Measurements from ENCODE around the gene PTH2.
"Not testable (repeated sequence)": the region's sequence is repeated elsewhere in the genome, so short reads cannot be mapped to it uniquely, and the experiment has no call there.

Gene PTH2

GRCh38 chr19:49447485-49448431 is 24.5 kb upstream of the PTH2 start:
- DNase-seq: no peak

- DNase-seq: no peak
Measured at GRCh38 chr19:49445997-49446396, 22.8 kb upstream of the PTH2 start.

DNA sequence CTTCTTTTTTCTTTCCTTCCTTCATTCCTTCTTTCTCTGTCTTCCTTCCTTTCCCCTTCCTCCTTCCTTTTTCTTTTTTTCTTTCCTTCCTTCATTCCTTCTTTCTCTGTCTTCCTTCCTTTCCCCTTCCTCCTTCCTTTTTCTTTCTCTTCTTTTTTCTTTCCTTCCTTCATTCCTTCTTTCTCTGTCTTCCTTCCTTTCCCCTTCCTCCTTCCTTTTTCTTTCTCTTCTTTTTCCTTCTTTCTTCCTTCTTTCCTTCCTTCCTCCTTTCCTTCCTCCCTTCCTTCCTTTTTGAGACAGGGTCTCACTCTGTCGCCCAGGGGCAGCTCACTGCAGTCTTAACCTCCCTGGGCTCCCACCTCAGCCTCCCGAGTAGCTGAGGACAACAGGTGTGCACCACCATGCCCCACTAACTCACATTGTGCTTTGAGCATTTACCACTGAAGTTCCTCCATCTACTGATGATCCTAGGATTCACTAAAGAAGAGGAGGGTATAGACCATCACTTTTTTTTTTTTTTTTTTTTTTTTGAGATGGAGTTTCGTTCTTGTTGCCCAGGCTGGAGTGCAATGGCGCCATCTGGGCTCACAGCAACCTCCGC is 21.0 kb upstream of the PTH2 start:
- not testable (repeated sequence) for DNase-seq

GRCh38 chr19:49443366-49444099 is 20.3 kb upstream of the PTH2 start:
- peak; percentile 93 for DNase-seq

DNA sequence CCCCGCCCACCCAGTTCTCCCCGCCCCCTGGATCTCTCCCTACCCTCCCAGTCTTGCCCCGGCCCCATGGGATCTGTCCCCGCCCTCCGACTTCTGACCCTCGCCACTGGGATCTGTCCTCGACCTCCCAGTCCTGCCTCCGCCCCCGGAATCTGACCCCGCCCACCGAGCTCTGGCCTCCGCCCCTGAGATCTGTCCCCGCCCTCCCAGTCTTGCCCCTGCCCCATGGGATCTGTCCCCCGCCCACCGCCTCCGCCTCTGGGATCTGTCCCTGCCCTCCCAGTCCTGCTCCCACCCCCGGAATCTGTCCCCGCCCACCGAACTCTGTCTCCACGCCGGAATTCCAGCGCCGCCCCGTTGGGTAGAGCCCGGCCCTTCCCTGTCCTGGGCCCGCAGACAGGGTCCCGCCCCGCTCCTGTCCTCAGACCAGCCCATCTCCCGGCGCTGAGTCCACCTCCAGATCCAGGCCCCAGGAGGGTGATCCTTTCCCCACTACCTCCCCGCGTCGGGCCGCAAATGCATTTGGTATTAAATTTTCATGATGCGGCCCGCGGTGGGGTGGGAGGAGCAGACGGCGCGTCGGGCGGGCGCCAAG is 19.6 kb upstream of the PTH2 start:
- DNase-seq: peak; percentile 91

GRCh38 chr19:49442354-49442753 is 19.1 kb upstream of the PTH2 start:
- peak; percentile 55 for DNase-seq

- DNase-seq: no peak
Measured at GRCh38 chr19:49441960-49442350, 18.7 kb upstream of the PTH2 start.

DNA sequence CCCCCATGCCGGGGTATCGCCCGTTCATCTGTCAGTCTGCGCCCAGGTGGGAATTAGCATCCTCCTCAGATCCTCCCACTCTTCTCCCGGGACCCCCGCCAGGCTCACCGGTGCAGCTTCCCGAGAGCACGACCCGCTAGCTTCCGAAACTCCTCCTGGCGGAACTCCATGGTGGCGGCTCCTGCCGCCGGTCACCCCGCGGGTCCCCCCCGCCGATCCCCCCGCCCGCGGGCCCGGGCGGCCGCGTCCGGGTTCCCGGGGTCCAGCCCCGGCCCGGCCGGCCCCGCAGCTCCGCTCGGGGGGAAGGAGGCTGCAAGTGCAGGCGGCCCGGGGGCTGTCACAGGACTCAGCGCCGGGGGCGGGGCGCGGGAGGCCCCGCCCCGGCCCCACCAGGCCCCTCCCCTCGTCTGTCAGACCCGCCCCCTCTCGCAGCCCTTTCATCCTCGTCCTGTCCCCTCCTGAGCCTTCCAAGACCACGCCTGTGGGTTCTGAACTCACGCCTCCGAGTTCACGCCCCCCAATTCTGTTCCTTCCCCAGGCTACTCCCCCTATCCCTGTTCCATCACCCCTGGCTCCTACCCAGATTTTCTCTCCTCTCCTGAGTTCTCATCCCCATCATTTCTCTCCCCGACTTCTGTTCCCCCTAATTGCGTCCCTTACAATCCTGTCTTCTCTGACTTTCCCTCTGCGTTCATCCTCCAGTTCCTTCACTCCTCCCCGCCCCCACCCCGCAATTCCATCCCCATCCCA is 18.1 kb upstream of the PTH2 start, which contains the start of gene SLC17A7:
Gene SLC17A7, minus strand, starts transcription at position 318 of the 750 bp plus-strand sequence. Its CDS starts 148 bp downstream, at position 170.
- no peak for DNase-seq

- no peak for DNase-seq
Measured at GRCh38 chr19:49440439-49441209, 17.4 kb upstream of the PTH2 start.

DNA sequence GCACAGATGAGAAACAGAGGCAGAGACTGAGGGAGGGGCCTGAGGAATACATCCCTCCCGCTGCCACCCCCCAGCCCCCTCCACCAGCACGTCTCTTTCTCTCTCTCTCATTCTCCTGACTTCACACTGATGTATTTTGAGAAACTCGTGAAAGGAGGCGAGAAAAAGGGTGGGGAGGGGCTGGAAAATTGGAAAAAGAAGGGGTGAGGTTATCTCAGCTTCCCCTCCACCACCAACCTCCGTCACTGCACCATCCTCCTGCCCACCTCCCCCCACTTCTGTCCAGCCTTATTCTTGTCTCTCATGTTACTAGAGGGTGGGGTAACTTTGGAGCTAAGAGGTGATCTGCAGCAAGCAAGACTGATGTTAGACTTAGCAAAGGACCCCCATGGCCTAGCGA is 16.6 kb upstream of the PTH2 start:
- no peak for DNase-seq

- no peak for DNase-seq
Measured at GRCh38 chr19:49438261-49438660, 15.0 kb upstream of the PTH2 start.

GRCh38 chr19:49437231-49437630 is 14.0 kb upstream of the PTH2 start:
- no peak for DNase-seq

GRCh38 chr19:49436381-49437017 is 13.3 kb upstream of the PTH2 start:
- no peak for DNase-seq

GRCh38 chr19:49435670-49436069 is 12.4 kb upstream of the PTH2 start:
- no peak for DNase-seq

DNA sequence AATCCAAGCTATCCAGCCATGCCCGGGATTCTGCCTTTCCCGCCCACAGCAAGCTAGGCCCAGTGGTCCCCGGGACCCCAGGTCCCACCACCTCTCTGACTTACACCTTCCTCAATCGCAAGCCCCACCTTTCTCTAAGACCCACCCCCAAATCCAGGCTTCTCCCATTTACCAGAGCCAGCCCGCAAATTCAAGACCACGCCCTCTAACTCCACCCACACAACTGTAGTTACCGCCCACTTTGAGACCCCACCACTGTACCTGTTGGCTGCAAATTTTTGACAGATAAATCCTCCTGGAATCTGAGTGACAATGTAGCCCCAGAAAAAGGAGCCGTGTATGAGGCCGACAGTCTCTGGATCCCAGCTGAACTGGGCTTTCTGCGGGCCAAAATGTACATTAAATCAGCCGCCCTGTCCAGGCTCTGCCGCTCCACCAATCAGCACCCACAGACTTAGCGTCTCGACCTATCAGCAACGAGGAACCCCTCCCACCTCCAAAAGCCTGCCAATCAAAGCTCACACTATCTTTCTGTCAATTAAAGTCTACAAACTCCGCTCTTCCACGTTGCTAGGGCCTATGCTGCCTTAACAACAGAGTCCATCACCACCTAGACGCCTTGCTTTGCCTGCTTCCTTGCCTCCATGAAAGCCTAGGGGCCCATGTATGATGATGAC is 11.8 kb upstream of the PTH2 start:
- DNase-seq: no peak

DNA sequence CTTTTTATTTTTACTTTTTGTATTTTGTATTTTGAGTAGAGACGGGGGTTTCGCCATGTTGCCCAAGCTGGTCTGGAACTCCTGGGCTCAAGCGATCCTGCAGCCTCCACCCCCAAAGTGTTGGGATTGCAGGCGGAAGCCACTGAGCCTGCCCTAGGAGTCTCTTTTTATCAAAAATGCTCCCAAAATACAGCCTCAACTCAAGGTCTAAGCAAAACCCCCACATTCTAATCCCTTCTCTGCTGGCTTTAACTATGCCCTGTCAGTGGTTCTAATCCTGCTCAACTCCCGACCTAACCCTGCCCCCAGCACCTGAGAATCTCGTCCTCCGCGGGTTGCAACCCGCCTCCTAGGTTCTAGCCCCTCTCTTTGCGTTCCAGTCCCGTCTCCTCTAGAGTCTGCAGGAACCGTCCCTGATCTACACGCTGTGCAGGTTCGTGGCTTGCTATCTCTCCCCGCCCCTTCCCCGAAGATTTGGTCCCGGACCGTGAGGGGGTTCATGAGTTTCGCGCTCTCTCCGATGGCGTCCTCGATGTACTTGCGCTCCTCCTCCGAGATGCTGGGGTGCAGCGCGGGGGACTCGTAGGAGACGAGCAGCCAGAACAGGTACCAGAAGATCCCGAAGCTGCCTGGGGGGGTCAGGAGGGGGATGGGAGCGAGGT is 10.1 kb upstream of the PTH2 start:
- DNase-seq: no peak

DNA sequence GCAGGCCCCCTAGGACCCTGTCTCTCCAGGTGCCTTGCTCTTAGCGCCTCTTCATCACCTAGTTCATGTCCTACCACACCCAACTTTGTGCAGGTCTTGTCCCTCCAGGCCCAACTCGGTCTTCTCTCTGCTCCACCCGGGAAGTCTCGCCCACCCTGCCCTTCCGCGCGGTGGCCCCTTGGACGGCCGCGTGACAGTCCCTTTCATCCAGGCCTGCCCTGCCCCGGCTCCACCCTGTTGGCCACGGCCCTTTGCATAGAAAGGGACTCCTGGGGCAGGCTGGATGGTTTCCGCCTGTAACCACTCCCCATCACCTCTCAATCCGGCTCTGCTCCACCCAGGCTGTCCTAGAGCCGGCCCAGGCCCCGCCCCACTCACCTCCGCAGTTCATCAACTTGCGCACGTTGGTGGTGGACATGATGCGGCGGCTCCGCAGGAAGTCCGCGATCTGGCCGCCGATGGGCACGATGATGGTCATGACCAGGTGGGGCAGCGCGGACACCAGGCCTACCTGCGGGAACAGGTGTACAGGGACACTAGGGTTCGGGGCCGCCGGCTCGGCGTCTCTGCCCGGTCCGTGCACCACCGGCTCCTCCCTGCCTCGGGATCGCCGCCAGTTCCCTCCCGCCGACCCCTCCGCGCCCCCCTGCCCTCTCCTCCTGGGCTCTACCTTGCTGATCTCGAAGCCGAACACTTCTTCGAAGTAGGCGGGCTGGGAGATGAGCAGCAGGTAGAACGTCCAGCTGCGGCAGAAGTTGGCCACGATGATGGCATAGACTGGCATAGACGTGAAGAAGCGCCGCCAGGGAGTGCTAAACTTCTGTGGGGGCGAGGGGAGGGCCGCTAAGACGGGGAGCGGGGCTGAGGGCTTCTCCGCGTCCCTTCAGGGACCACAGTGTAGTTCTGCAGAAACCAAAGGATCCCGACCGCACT is 9.2 kb upstream of the PTH2 start:
- DNase-seq: no peak

GRCh38 chr19:49431330-49431749 is 8.1 kb upstream of the PTH2 start:
- no peak for DNase-seq
